Measurements from ENCODE around the gene GOLT1B. TPM values are rescaled to one million over a fixed set of nuclear protein-coding genes. Genes with fewer than 3 reads are reported as not detected.

Gene GOLT1B
- total and polyA plus RNA-seq, 5 donors, result 16.8 to 27.9 (median 19.5) TPM

GRCh38 chr12:21566223-21566906, 64.8 kb downstream of the GOLT1B start:
- ATAC-seq (no peak), DNase-seq (no peak)
- H3K9me3 ChIP-seq (ENCODE audit: control insufficient read depth, low read length), result no peaks in the 10 kb centered on the region
- H3K4me3 ChIP-seq (ENCODE audit: low read length), result no peak overlapping the region
- 85% methylated on average over 5 of the region's 5 CpGs for WGBS
- intact Hi-C loops (cut with DNase I), result no loop called here
- H3K27ac ChIP-seq (ENCODE audit: low read length), result no peak overlapping the region
- no peaks in the 10 kb centered on the region for H3K4me1 ChIP-seq (ENCODE audit: control insufficient read depth, insufficient read depth, low read length)
- H3K27me3 ChIP-seq (ENCODE audit: control insufficient read depth, insufficient read depth), result no peaks in the 10 kb centered on the region

GRCh38 chr12:21566907-21567394, 65.4 kb downstream of the GOLT1B start:
- no peak overlapping the region for H3K4me3 ChIP-seq (ENCODE audit: low read length)
- no peaks in the 10 kb centered on the region for H3K4me1 ChIP-seq (ENCODE audit: control insufficient read depth, insufficient read depth, low read length)
- WGBS, result 81% methylated on average over 3 of the region's 3 CpGs
- no peaks in the 10 kb centered on the region for H3K27me3 ChIP-seq (ENCODE audit: control insufficient read depth, insufficient read depth)
- intact Hi-C loops (cut with DNase I), result no loop called here
- no peak for DNase-seq
- no peaks in the 10 kb centered on the region for H3K9me3 ChIP-seq (ENCODE audit: control insufficient read depth, low read length)
- ATAC-seq, result no peak
- H3K27ac ChIP-seq (ENCODE audit: low read length), result no peak overlapping the region

Other genes with a start within 250 kb of the GOLT1B start
- gene SLCO1A2, start 166.9 kb upstream of the GOLT1B start, total RNA-seq, result not detected
- gene SLCO1A2, start 166.9 kb upstream of the GOLT1B start, polyA plus RNA-seq, result not detected
- gene IAPP, start 128.9 kb upstream of the GOLT1B start, total RNA-seq, result not detected
- not detected for gene IAPP, start 128.9 kb upstream of the GOLT1B start, polyA plus RNA-seq
- 10 to 100 TPM; 10.9 to 19.1 (median 14.3) TPM for gene PYROXD1, start 64.1 kb upstream of the GOLT1B start, total RNA-seq
- gene PYROXD1, start 64.1 kb upstream of the GOLT1B start, polyA plus RNA-seq, result 6.7 TPM
- 10 to 100 TPM; 18.3 to 21.1 (median 20.3) TPM for gene RECQL, start 154 bp upstream of the GOLT1B start, total RNA-seq
- gene RECQL, start 154 bp upstream of the GOLT1B start, polyA plus RNA-seq, result 9.2 TPM
- gene SPX, start 24.5 kb downstream of the GOLT1B start, total RNA-seq, result 10 to 100 TPM in 1 of 4 donors, 1 to 10 TPM in 3; 3.9 to 11.7 (median 6.9) TPM
- 9.6 TPM for gene SPX, start 24.5 kb downstream of the GOLT1B start, polyA plus RNA-seq
- under 1 TPM in 1 of 4 donors, not detected in 3; 0.12 TPM for gene GYS2, start 103.1 kb downstream of the GOLT1B start, total RNA-seq
- gene GYS2, start 103.1 kb downstream of the GOLT1B start, polyA plus RNA-seq, result 0.16 TPM
- gene LDHB, start 156.1 kb downstream of the GOLT1B start, total RNA-seq, result 1,000 to 10,000 TPM; 1,103 to 1,635 (median 1,254) TPM
- 1,488 TPM for gene LDHB, start 156.1 kb downstream of the GOLT1B start, polyA plus RNA-seq